Measurements from ENCODE around the gene FOSL1.

The FOSL1 gene

GRCh38 chr11:65870307-65870658 lies 29.9 kb downstream of the FOSL1 start:
- H3K18ac ChIP-seq (ENCODE audit: low read length), result peak overlapping the region; percentile 32

DNA sequence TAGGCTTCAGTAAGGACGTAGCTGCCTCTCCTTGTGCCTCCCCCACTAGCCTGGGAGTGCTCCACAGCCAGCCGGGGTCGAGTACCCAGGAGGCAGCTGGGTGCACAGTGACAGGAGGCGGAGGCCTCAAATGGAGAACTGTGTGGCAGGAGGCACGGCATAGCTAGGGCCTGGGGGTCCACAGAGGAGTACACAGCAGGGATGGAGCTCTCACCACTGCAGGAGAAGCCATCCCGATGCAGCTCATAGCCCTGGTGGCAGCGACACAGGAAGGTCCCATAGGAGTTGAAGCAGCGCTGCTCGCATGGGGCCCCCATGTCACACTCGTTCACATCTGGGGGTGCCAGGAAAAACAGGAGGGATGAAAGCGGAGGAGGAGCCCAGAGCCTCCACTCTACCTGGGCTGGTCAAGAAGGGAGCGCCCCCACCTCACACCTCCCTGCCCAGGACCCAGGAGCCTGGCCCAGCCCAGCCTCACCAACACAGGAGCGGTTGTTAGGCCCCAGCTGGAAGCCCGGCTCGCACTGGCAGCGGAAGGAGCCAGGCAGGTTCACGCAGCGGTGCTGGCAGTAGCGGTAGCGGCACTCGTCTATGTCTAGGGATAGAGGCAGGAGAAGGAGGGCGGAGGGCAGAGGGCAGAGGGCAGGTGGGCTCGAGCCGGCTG lies 30.4 kb downstream of the FOSL1 start:
- Histone ChIP-seq H4K8ac (ENCODE audit: low read depth, low read length) (peak overlapping the region; percentile 88), H3K27me3 (ENCODE audit: control insufficient read depth in 3 of 3, insufficient read depth in 3 of 3, low read depth in 1 of 3, low read length in 3 of 3) (peaks cover 0 to 5% (median 0%) of the 10 kb centered on the region in 3 experiments), H3K79me1 (ENCODE audit: low read depth, low read length) (peaks cover 3% of the 10 kb centered on the region), H3K23ac (ENCODE audit: low read depth, low read length, poor library complexity) (peak overlapping the region; percentile 87), H3K4me2 (ENCODE audit: insufficient read depth, low read length, poor library complexity, severe bottlenecking) (no peak overlapping the region), H3K9ac (ENCODE audit: low read depth, low read length, poor library complexity) (no peak overlapping the region), H3K36me3 (replicated peaks in 1 of 2; ENCODE audit: control insufficient read depth in 2 of 2, insufficient read depth in 2 of 2, low read length in 2 of 2) (peaks cover 9 to 31% of the 10 kb centered on the region in 2 donors), H3K9me3 (replicated peaks in 1 of 2; ENCODE audit: control insufficient read depth in 2 of 2, insufficient read depth in 1 of 2, low read depth in 1 of 2, low read length in 2 of 2) (no peaks in the 10 kb centered on the region), H3K4ac (ENCODE audit: low read length) (no peak overlapping the region), H4K91ac (ENCODE audit: low read depth, low read length, poor library complexity) (peak overlapping the region; percentile 89), H3K27ac (replicated peaks; ENCODE audit: low read length) (no peak overlapping the region), H3K18ac (ENCODE audit: low read length) (no peak overlapping the region), H2AFZ (ENCODE audit: low read length) (no peak overlapping the region), H2AK5ac (ENCODE audit: low read depth, low read length) (peak overlapping the region; percentile 91), H2BK12ac (ENCODE audit: low read length) (peak overlapping the region; percentile 31), H2BK15ac (ENCODE audit: low read length) (no peak overlapping the region), H3K4me3 (ENCODE audit: low read length in 2 of 2) (no peak overlapping the region), H3K14ac (ENCODE audit: low read length) (no peak overlapping the region), H2BK120ac (ENCODE audit: low read depth, low read length) (no peak overlapping the region), H3K4me1 (ENCODE audit: control insufficient read depth in 2 of 2, insufficient read depth in 1 of 2, low read depth in 1 of 2, low read length in 2 of 2) (peaks cover 5 to 22% of the 10 kb centered on the region in 2 donors), H2BK5ac (ENCODE audit: low read length) (peak overlapping the region; percentile 43)
- DNase-seq (ENCODE audit: low spot score), result no peak
- WGBS, 2 donors (ENCODE audit: extremely low coverage in 2 of 2, insufficient read length in 2 of 2, insufficient replicate concordance in 1 of 2), result no CpG with 5 or more reads among the region's 24 CpGs

More at GRCh38 chr11:65870307-65870658, 29.9 kb downstream of the FOSL1 start:
- Histone ChIP-seq H3K4ac (ENCODE audit: low read length) (no peak overlapping the region), H3K27ac (replicated peaks; ENCODE audit: low read length) (no peak overlapping the region), H3K4me1 (ENCODE audit: control insufficient read depth in 2 of 2, insufficient read depth in 1 of 2, low read depth in 1 of 2, low read length in 2 of 2) (peaks cover 5 to 22% of the 10 kb centered on the region in 2 donors), H2BK5ac (ENCODE audit: low read length) (peak overlapping the region; percentile 43), H2AK5ac (ENCODE audit: low read depth, low read length) (peak overlapping the region; percentile 13), H4K91ac (ENCODE audit: low read depth, low read length, poor library complexity) (peak overlapping the region; percentile 89), H3K36me3 (replicated peaks in 1 of 2; ENCODE audit: control insufficient read depth in 2 of 2, insufficient read depth in 2 of 2, low read length in 2 of 2) (peaks cover 6 to 26% of the 10 kb centered on the region in 2 donors), H2BK15ac (ENCODE audit: low read length) (no peak overlapping the region), H4K8ac (ENCODE audit: low read depth, low read length) (no peak overlapping the region), H3K4me3 (ENCODE audit: low read length in 2 of 2) (no peak overlapping the region), H3K9ac (ENCODE audit: low read depth, low read length, poor library complexity) (no peak overlapping the region), H3K14ac (ENCODE audit: low read length) (no peak overlapping the region), H2AFZ (ENCODE audit: low read length) (no peak overlapping the region), H3K79me1 (ENCODE audit: low read depth, low read length) (peaks cover 3% of the 10 kb centered on the region), H3K23ac (ENCODE audit: low read depth, low read length, poor library complexity) (peak overlapping the region; percentile 87), H3K4me2 (ENCODE audit: insufficient read depth, low read length, poor library complexity, severe bottlenecking) (no peak overlapping the region), H3K27me3 (ENCODE audit: control insufficient read depth in 3 of 3, insufficient read depth in 3 of 3, low read depth in 1 of 3, low read length in 3 of 3) (peaks cover 0 to 5% (median 0%) of the 10 kb centered on the region in 3 experiments), H2BK120ac (ENCODE audit: low read depth, low read length) (no peak overlapping the region), H3K9me3 (replicated peaks in 1 of 2; ENCODE audit: control insufficient read depth in 2 of 2, insufficient read depth in 1 of 2, low read depth in 1 of 2, low read length in 2 of 2) (no peaks in the 10 kb centered on the region), H2BK12ac (ENCODE audit: low read length) (no peak overlapping the region)
- no CpG with 5 or more reads among the region's 11 CpGs for WGBS, 2 donors (ENCODE audit: extremely low coverage in 2 of 2, insufficient read length in 2 of 2, insufficient replicate concordance in 1 of 2)
- DNase-seq (ENCODE audit: low spot score), result no peak

- Histone ChIP-seq H3K4me3 (ENCODE audit: low read length in 2 of 2) (no peak overlapping the region), H4K91ac (ENCODE audit: low read depth, low read length, poor library complexity) (no peak overlapping the region), H3K14ac (ENCODE audit: low read length) (no peak overlapping the region), H3K4ac (ENCODE audit: low read length) (no peak overlapping the region), H3K9me3 (replicated peaks in 1 of 2; ENCODE audit: control insufficient read depth in 2 of 2, insufficient read depth in 1 of 2, low read depth in 1 of 2, low read length in 2 of 2) (no peaks in the 10 kb centered on the region), H3K27ac (replicated peaks; ENCODE audit: low read length) (no peak overlapping the region), H3K4me2 (ENCODE audit: insufficient read depth, low read length, poor library complexity, severe bottlenecking) (no peak overlapping the region), H2BK15ac (ENCODE audit: low read length) (no peak overlapping the region), H3K79me1 (ENCODE audit: low read depth, low read length) (peaks cover 3% of the 10 kb centered on the region), H4K8ac (ENCODE audit: low read depth, low read length) (no peak overlapping the region), H2BK5ac (ENCODE audit: low read length) (no peak overlapping the region), H2AFZ (ENCODE audit: low read length) (no peak overlapping the region), H3K18ac (ENCODE audit: low read length) (no peak overlapping the region), H2AK5ac (ENCODE audit: low read depth, low read length) (no peak overlapping the region), H3K36me3 (replicated peaks in 1 of 2; ENCODE audit: control insufficient read depth in 2 of 2, insufficient read depth in 2 of 2, low read length in 2 of 2) (peaks cover 17 to 40% of the 10 kb centered on the region in 2 donors), H3K9ac (ENCODE audit: low read depth, low read length, poor library complexity) (no peak overlapping the region), H2BK12ac (ENCODE audit: low read length) (no peak overlapping the region), H3K27me3 (ENCODE audit: control insufficient read depth in 3 of 3, insufficient read depth in 3 of 3, low read depth in 1 of 3, low read length in 3 of 3) (peaks cover 0 to 5% (median 0%) of the 10 kb centered on the region in 3 experiments), H3K23ac (ENCODE audit: low read depth, low read length, poor library complexity) (no peak overlapping the region), H3K4me1 (ENCODE audit: control insufficient read depth in 2 of 2, insufficient read depth in 1 of 2, low read depth in 1 of 2, low read length in 2 of 2) (peaks cover 5 to 22% of the 10 kb centered on the region in 2 donors), H2BK120ac (ENCODE audit: low read depth, low read length) (no peak overlapping the region)
- WGBS, 2 donors (ENCODE audit: extremely low coverage in 2 of 2, insufficient read length in 2 of 2, insufficient replicate concordance in 1 of 2), result no CpG with 5 or more reads among the region's 3 CpGs
- no peak for DNase-seq (ENCODE audit: low spot score)
Observed at GRCh38 chr11:65868907-65869306, 31.3 kb downstream of the FOSL1 start.

DNA sequence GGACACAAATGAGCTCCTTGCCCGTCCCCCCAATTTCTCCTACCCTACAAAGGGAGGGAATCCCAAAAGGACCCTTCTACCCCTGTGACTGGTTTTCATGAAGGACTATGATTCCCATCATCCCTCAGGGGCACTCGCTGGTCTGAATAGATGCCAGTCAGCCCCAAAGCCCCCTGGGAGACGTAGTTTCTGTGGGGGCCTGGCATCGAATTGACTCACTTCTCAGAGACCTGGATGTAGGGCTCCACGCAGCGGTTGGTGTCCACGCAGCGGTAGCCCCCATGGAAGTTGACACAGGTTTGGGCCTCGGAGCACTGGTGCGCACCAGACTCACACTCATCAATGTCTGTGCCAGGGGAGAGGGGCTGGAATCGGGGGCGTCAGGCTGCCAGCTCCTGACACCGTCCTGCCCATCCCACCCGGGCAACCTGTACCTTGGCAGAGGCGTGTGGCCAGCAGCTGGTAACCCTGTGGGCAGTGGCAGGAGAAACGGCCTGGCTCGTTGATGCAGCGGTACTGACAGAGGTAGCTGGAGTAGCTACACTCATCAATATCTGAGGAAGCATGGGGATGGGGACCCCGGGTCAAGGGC lies 32.0 kb downstream of the FOSL1 start:
- Histone ChIP-seq H4K91ac (ENCODE audit: low read depth, low read length, poor library complexity) (no peak overlapping the region), H3K4me2 (ENCODE audit: insufficient read depth, low read length, poor library complexity, severe bottlenecking) (peak overlapping the region; percentile 67), H2AFZ (ENCODE audit: low read length) (no peak overlapping the region), H2BK15ac (ENCODE audit: low read length) (no peak overlapping the region), H3K9me3 (replicated peaks in 1 of 2; ENCODE audit: control insufficient read depth in 2 of 2, insufficient read depth in 1 of 2, low read depth in 1 of 2, low read length in 2 of 2) (no peaks in the 10 kb centered on the region), H3K4me1 (ENCODE audit: control insufficient read depth in 2 of 2, insufficient read depth in 1 of 2, low read depth in 1 of 2, low read length in 2 of 2) (peaks cover 5 to 20% of the 10 kb centered on the region in 2 donors), H3K14ac (ENCODE audit: low read length) (no peak overlapping the region), H3K36me3 (replicated peaks in 1 of 2; ENCODE audit: control insufficient read depth in 2 of 2, insufficient read depth in 2 of 2, low read length in 2 of 2) (peaks cover 24 to 47% of the 10 kb centered on the region in 2 donors), H2BK12ac (ENCODE audit: low read length) (no peak overlapping the region), H3K18ac (ENCODE audit: low read length) (no peak overlapping the region), H3K79me1 (ENCODE audit: low read depth, low read length) (peaks cover 6% of the 10 kb centered on the region), H3K23ac (ENCODE audit: low read depth, low read length, poor library complexity) (no peak overlapping the region), H3K27me3 (ENCODE audit: control insufficient read depth in 3 of 3, insufficient read depth in 3 of 3, low read depth in 1 of 3, low read length in 3 of 3) (peaks cover 0 to 4% (median 0%) of the 10 kb centered on the region in 3 experiments), H3K4ac (ENCODE audit: low read length) (no peak overlapping the region), H4K8ac (ENCODE audit: low read depth, low read length) (no peak overlapping the region), H3K27ac (replicated peaks; ENCODE audit: low read length) (no peak overlapping the region), H3K9ac (ENCODE audit: low read depth, low read length, poor library complexity) (no peak overlapping the region), H2BK120ac (ENCODE audit: low read depth, low read length) (no peak overlapping the region), H2BK5ac (ENCODE audit: low read length) (no peak overlapping the region), H3K4me3 (ENCODE audit: low read length in 2 of 2) (peak overlapping the region in 1 of 2 donors; percentile 84), H2AK5ac (ENCODE audit: low read depth, low read length) (no peak overlapping the region)
- peak; percentile 62 for DNase-seq (ENCODE audit: low spot score)
- no CpG with 5 or more reads among the region's 19 CpGs for WGBS, 2 donors (ENCODE audit: extremely low coverage in 2 of 2, insufficient read length in 2 of 2, insufficient replicate concordance in 1 of 2)
